Ishikawa (cell line): ENCODE measurements around the gene CEP120.

ENCODE experiments used
- CEBPB ChIP-seq: IDR thresholded peaks from 2 replicates; pipeline ENCODE4 v1.6.1; 2012
- EGR1 ChIP-seq: IDR thresholded peaks from 2 replicates; pipeline ENCODE4 v1.6.1; 2012
- EP300 ChIP-seq: IDR thresholded peaks from 2 replicates; pipeline ENCODE4 v1.6.1; 2012; ENCODE audit warnings: borderline replicate concordance
- FOXM1 ChIP-seq: IDR thresholded peaks from 2 replicates; pipeline ENCODE4 v1.6.1; 2012; ENCODE audit warnings: low read depth, borderline replicate concordance
- TAF1 ChIP-seq: IDR thresholded peaks from 2 replicates; pipeline ENCODE4 v1.6.1; 2012; ENCODE audit warnings: low read depth, mild to moderate bottlenecking
- TEAD4 ChIP-seq: IDR thresholded peaks from 2 replicates; pipeline ENCODE4 v1.6.1; 2012
- ZBTB7A ChIP-seq: IDR thresholded peaks from 2 replicates; pipeline ENCODE4 v1.6.1; 2012; ENCODE audit warnings: low read depth
- TF ChIP-seq, protein P1 (sequence below): IDR thresholded peaks from 2 replicates; pipeline ENCODE4 v1.6.1; 2012; ENCODE audit warnings: low read depth, mild to moderate bottlenecking
- TF ChIP-seq, protein P2 (sequence below): IDR thresholded peaks from 2 replicates; pipeline ENCODE4 v1.6.1; 2012

DNA sequence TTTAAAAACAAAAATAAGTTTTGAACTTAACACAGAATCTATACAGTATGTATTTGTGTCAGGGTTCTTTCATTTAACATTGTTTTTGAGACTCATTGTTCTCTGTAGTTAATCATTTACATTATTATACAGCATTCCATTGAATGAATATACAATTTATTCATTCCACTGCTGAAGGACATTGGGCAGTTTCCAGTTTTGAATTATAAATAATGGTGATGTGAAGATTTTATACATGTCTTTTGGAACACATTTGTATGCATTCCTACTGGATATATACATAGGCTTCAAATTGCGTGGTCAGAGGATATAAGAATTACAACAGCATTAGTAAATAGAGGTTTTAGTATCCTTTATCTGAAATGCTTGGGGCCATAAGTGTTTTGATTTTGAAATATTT, 72.0 kb downstream of the CEP120 start:
- TF ChIP-seq, protein P1, sequence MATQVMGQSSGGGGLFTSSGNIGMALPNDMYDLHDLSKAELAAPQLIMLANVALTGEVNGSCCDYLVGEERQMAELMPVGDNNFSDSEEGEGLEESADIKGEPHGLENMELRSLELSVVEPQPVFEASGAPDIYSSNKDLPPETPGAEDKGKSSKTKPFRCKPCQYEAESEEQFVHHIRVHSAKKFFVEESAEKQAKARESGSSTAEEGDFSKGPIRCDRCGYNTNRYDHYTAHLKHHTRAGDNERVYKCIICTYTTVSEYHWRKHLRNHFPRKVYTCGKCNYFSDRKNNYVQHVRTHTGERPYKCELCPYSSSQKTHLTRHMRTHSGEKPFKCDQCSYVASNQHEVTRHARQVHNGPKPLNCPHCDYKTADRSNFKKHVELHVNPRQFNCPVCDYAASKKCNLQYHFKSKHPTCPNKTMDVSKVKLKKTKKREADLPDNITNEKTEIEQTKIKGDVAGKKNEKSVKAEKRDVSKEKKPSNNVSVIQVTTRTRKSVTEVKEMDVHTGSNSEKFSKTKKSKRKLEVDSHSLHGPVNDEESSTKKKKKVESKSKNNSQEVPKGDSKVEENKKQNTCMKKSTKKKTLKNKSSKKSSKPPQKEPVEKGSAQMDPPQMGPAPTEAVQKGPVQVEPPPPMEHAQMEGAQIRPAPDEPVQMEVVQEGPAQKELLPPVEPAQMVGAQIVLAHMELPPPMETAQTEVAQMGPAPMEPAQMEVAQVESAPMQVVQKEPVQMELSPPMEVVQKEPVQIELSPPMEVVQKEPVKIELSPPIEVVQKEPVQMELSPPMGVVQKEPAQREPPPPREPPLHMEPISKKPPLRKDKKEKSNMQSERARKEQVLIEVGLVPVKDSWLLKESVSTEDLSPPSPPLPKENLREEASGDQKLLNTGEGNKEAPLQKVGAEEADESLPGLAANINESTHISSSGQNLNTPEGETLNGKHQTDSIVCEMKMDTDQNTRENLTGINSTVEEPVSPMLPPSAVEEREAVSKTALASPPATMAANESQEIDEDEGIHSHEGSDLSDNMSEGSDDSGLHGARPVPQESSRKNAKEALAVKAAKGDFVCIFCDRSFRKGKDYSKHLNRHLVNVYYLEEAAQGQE: no peak
- TF ChIP-seq FOXM1 (no peak), EGR1 (no peak), ZBTB7A (no peak), CEBPB (no peak), EP300 (no peak), TAF1 (no peak), TEAD4 (no peak)
- TF ChIP-seq, protein P2, sequence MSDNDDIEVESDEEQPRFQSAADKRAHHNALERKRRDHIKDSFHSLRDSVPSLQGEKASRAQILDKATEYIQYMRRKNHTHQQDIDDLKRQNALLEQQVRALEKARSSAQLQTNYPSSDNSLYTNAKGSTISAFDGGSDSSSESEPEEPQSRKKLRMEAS: no peak
